IMR-90 (cell line): ENCODE measurements around the gene SHISAL1. TPM values are rescaled to one million over a fixed set of nuclear protein-coding genes. Genes with fewer than 3 reads are reported as not detected.

Experiments
- ATAC-seq: fragments of 200-7000 bp; cut with Tn5 transposase; 2 replicates; pipeline ENCODE4 v1.9.1; 2020; ENCODE audit warnings: low read depth, mild to moderate bottlenecking, moderate library complexity
- BruUV-seq: library from RNA; stranded (reverse); fragments of 400-500 nt; replicated peaks from 2 replicates; lab custom pipeline; 2021; lab: Mats Ljungman, UMichigan
- CTCF ChIA-PET: fragments of 300-600 bp; formaldehyde crosslinking; extraction: SDS; loops from one replicate; lab custom pipeline; 2021; ENCODE audit warnings: antibody characterized with exemption; lab: Yijun Ruan, JAX
- POLR2A ChIA-PET: fragments of 300-600 bp; sonication (Branson Sonifier 250); formaldehyde crosslinking; loops from one replicate; lab custom pipeline; 2022; ENCODE audit warnings: antibody characterized with exemption; ENCODE audit not compliant: unreplicated experiment; lab: Charles Lee
- DNase-seq: peaks from one replicate; pipeline ENCODE4 v3.0.0; 2013
- H2AFZ ChIP-seq: replicated peaks from 2 replicates; pipeline ENCODE3; 2013; ENCODE audit warnings: low read length, mild to moderate bottlenecking; ENCODE audit not compliant: poor library complexity
- H2AK5ac ChIP-seq: 2 replicates; pipeline ENCODE4 v1.6.1; 2013; ENCODE audit warnings: low read depth, low read length, inconsistent platforms
- H2AK9ac ChIP-seq: replicated peaks from 2 replicates; pipeline ENCODE3; 2013; ENCODE audit warnings: mild to moderate bottlenecking, low read depth, low read length, moderate library complexity; ENCODE audit not compliant: poor library complexity
- H2BK120ac ChIP-seq: 2 replicates; pipeline ENCODE4 v1.6.1; 2013; ENCODE audit warnings: low read depth, low read length, inconsistent platforms
- H2BK15ac ChIP-seq: 3 replicates; pipeline ENCODE4 v1.6.1; 2013; ENCODE audit warnings: low read depth, low read length, inconsistent platforms
- H2BK20ac ChIP-seq: 2 replicates; pipeline ENCODE4 v1.6.1; 2013; ENCODE audit warnings: low read depth, mild to moderate bottlenecking, inconsistent platforms, low read length, moderate library complexity
- H2BK5ac ChIP-seq: 2 replicates; pipeline ENCODE4 v1.6.1; 2013; ENCODE audit warnings: mild to moderate bottlenecking, low read depth, low read length, inconsistent platforms; ENCODE audit not compliant: poor library complexity, severe bottlenecking
- H3K14ac ChIP-seq: replicated peaks from 2 replicates; pipeline ENCODE4 v1.6.1; 2013; ENCODE audit warnings: low read depth, low read length, inconsistent platforms
- H3K18ac ChIP-seq: 2 replicates; pipeline ENCODE4 v1.6.1; 2013; ENCODE audit warnings: low read depth, low read length, control low read depth
- H3K23ac ChIP-seq: 2 replicates; pipeline ENCODE4 v1.6.1; 2013; ENCODE audit warnings: low read depth, low read length, inconsistent platforms
- H3K27ac ChIP-seq: 2 replicates; pipeline ENCODE4 v1.5.1; 2013; ENCODE audit warnings: mild to moderate bottlenecking, control low read depth, low read length; ENCODE audit not compliant: insufficient read depth
- H3K27me3 ChIP-seq: 2 replicates; pipeline ENCODE4 v1.6.1; 2013; ENCODE audit warnings: low read length; ENCODE audit not compliant: control insufficient read depth, insufficient read depth
- H3K36me3 ChIP-seq: 2 replicates; pipeline ENCODE4 v1.6.1; 2013; ENCODE audit warnings: low read length, mixed read lengths; ENCODE audit not compliant: control insufficient read depth, insufficient read depth
- H3K4ac ChIP-seq: 2 replicates; pipeline ENCODE4 v1.6.1; 2013; ENCODE audit warnings: low read depth, low read length, inconsistent platforms
- H3K4me1 ChIP-seq: 2 replicates; pipeline ENCODE4 v1.6.1; 2013; ENCODE audit warnings: low read length, mixed read lengths; ENCODE audit not compliant: control insufficient read depth, insufficient read depth
- H3K4me2 ChIP-seq: 2 replicates; pipeline ENCODE4 v1.6.1; 2013; ENCODE audit warnings: low read depth, mild to moderate bottlenecking, control low read depth, low read length, moderate library complexity
- H3K4me3 ChIP-seq: 2 replicates; pipeline ENCODE4 v1.5.1; 2013; ENCODE audit warnings: low read depth, mild to moderate bottlenecking, control low read depth, low read length, moderate library complexity; ENCODE audit not compliant: insufficient read depth
- H3K56ac ChIP-seq: 2 replicates; pipeline ENCODE4 v1.6.1; 2013; ENCODE audit warnings: low read length, inconsistent platforms; ENCODE audit not compliant: insufficient read depth; ENCODE audit errors: extremely low read depth
- H3K79me1 ChIP-seq, 2 experiments: 2 replicates each; pipeline ENCODE4 v1.6.1; 2013; ENCODE audit warnings: low read length in 2 of 2, inconsistent platforms in 1 of 2, low read depth in 1 of 2
- H3K9ac ChIP-seq: 2 replicates; pipeline ENCODE4 v1.6.1; 2013; ENCODE audit warnings: low read depth, low read length, control low read depth
- H3K9me1 ChIP-seq: 2 replicates; pipeline ENCODE4 v1.6.1; 2013; ENCODE audit warnings: low read length, inconsistent platforms; ENCODE audit not compliant: insufficient read depth
- H3K9me3 ChIP-seq: 2 replicates; pipeline ENCODE4 v1.6.1; 2013; ENCODE audit warnings: low read length; ENCODE audit not compliant: control insufficient read depth, insufficient read depth
- H4K20me1 ChIP-seq: 2 replicates; pipeline ENCODE4 v1.6.1; 2013; ENCODE audit warnings: low read length, inconsistent platforms; ENCODE audit not compliant: insufficient read depth
- H4K5ac ChIP-seq: 2 replicates; pipeline ENCODE4 v1.6.1; 2013; ENCODE audit warnings: mild to moderate bottlenecking, low read depth, low read length, control low read depth
- H4K8ac ChIP-seq, 2 experiments: 2 replicates each; pipeline ENCODE4 v1.6.1; 2013; ENCODE audit warnings: low read depth in 2 of 2, low read length in 2 of 2, control low read depth in 1 of 2, inconsistent platforms in 1 of 2
- H4K91ac ChIP-seq: 2 replicates; pipeline ENCODE4 v1.6.1; 2013; ENCODE audit warnings: low read depth, low read length, inconsistent platforms; ENCODE audit not compliant: insufficient read depth
- CEBPB ChIP-seq: IDR thresholded peaks from 2 replicates; pipeline ENCODE4 v1.6.1; 2012; ENCODE audit warnings: low read depth, low read length, improper control_type of control experiment
- CHD1 ChIP-seq: IDR thresholded peaks from 2 replicates; pipeline ENCODE4 v1.6.1; 2012; ENCODE audit warnings: low read depth, low read length, improper control_type of control experiment
- WGBS, 2 experiments: methylation state at CpG; one replicate each; pipeline versions ENCODE4 v1.1.5 to v1.1.7; 2013; ENCODE audit warnings: missing lambda C conversion rate in 2 of 2; ENCODE audit not compliant: insufficient read length in 1 of 2; ENCODE audit errors: extremely low coverage in 2 of 2; 5-methylcytosine and 5-hydroxymethylcytosine counted together
- dilution Hi-C: fragments of 300-500 bp; cut with HindIII; formaldehyde crosslinking; loops from one replicate; pipeline ENCODE4 v1.14.3; 2018; ENCODE audit warnings: low sequenced_read_pairs; ENCODE audit not compliant: unreplicated experiment
- in situ Hi-C: fragments of 300-500 bp; cut with MboI; formaldehyde crosslinking; loops from 3 replicates; pipeline ENCODE4 v1.14.3; 2019; ENCODE audit warnings: low sequenced_read_pairs, inconsistent platforms, mixed read lengths
- intact Hi-C: fragments of 100-400 bp; cut with micrococcal nuclease; formaldehyde crosslinking; loops from 2 replicates; pipeline ENCODE4 v1.10.0; 2022
- polyA plus RNA-seq, 3 experiments: library from polyadenylated mRNA; depleted of rRNA; stranded (reverse); fragments of >200 nt; gene quantifications; 2 replicates each; pipeline ENCODE4 v1.2.3, GENCODE V29; 2012; ENCODE audit warnings: low replicate concordance in 1 of 3
- total RNA-seq: library from RNA; depleted of rRNA; stranded (reverse); fragments of >200 nt; gene quantifications from 2 replicates; pipeline ENCODE4 v1.2.3, GENCODE V29; 2012

The SHISAL1 gene
- total and polyA plus RNA-seq, 2 of the 4 experiments (the other 2 are of a cell fraction): 1.0 to 1.4 TPM

GRCh38 chr22:44341431-44342346 is 28.9 kb upstream of the SHISAL1 start:
- ChIA-PET CTCF (interaction anchor here (1.2 kb wide), 1 partner anchor 10 kb away, joined by 3 read pairs; no protein-coding TSS in a partner anchor), POLR2A (no interaction called here)
- peak; percentile 78 for ATAC-seq
- no peak overlapping the region; the same call in 1 of the 2 replicates for H3K56ac ChIP-seq
- H3K4me1 ChIP-seq: peaks cover 29% of the 10 kb centered on the region
- intact Hi-C loops: no loop called here
- no peak overlapping the region for H3K4me3 ChIP-seq
- peak overlapping the region; percentile 59; the same call in 1 of the 2 replicates for H2AK5ac ChIP-seq
- H2AK9ac ChIP-seq: peak overlapping the region; percentile 61
- H3K14ac ChIP-seq: peak overlapping the region; percentile 11; the same call in 1 of the 2 replicates
- H3K27ac ChIP-seq: peak overlapping the region; percentile 55; the same call in 1 of the 2 replicates
- 44% methylated on average over 5 of the region's 17 CpGs; no CpG with 5 or more reads in 1 of the 2 experiments for WGBS, 2 experiments
- H3K79me1 ChIP-seq: no peaks in the 10 kb centered on the region
- H2BK5ac ChIP-seq: peak overlapping the region; percentile 4
- no TSS peak for BruUV-seq
- H3K9me1 ChIP-seq: 0 out of 2 replicates have a peak, but pooled peaks cover 3% of the 10 kb centered on the region
- no peak overlapping the region for H3K23ac ChIP-seq
- H4K5ac ChIP-seq: peak overlapping the region; percentile 9
- H2BK120ac ChIP-seq: peak overlapping the region; percentile 71
- peaks cover 6% of the 10 kb centered on the region; the same call in 1 of the 2 replicates for H3K27me3 ChIP-seq
- H3K9ac ChIP-seq: no peak overlapping the region
- peak; percentile 69 for DNase-seq
- dilution Hi-C loops: no loop called here
- peak; percentile 85 for TF ChIP-seq CEBPB
- TF ChIP-seq CHD1: no peak
- no peaks in the 10 kb centered on the region for H3K36me3 ChIP-seq
- H2AFZ ChIP-seq: peak overlapping the region; percentile 5
- peak overlapping the region; percentile 28; the same call in 1 of the 2 replicates for H3K4me2 ChIP-seq
- peak overlapping the region; percentile 44 for H3K18ac ChIP-seq
- H4K91ac ChIP-seq: peak overlapping the region; percentile 49
- 0 out of 2 replicates have a peak, but pooled peaks cover 3% of the 10 kb centered on the region for H4K20me1 ChIP-seq
- in situ Hi-C loops: no loop called here
- peak overlapping the region in 1 of 2 experiments; percentile 31; a peak in 1 of 4 replicates for H4K8ac ChIP-seq
- no peaks in the 10 kb centered on the region for H3K9me3 ChIP-seq
- peak overlapping the region; percentile 17; the same call in 2 of the 3 replicates for H2BK15ac ChIP-seq
- peak overlapping the region; percentile 35 for H2BK20ac ChIP-seq
- H3K4ac ChIP-seq: peak overlapping the region; percentile 58
